Measurements from ENCODE around the gene IDH3G. TPM values are rescaled to one million over a fixed set of nuclear protein-coding genes. Genes with fewer than 3 reads are reported as not detected.

Gene IDH3G
- total and polyA plus RNA-seq, 2 donors (not counting 1 experiment from before 2014, with no cell fraction given) = 62.8 to 122 TPM

DNA sequence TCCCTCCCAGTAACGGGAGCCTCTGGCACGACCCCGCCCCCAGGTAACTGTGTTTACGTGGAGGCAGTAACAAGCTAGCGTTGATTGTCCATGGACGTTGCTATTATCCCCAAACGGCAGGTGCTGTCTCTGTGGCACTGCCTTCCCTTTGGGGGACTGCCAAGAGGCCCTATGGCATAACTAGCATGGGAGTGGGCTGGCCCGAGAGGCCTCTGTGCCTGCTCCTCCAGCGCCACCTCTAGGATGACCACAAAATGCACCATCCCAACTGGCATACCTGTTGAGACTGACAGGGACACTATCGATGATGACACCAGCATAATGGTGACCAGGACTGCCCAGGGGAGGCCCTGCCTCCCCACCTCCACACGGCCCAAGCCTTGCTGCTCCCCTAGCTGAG lies 11.9 kb downstream of the IDH3G start:
- H3K27me3 ChIP-seq (replicated peaks in 1 of 4; ENCODE audit: control extremely low read depth in 1 of 4, control insufficient read depth in 3 of 4, insufficient read depth in 4 of 4, low read length in 3 of 4) = no peaks in the 10 kb centered on the region
- H3K4me1 Mint-ChIP-seq = peaks cover 4% of the 10 kb centered on the region
- H3K4me1 ChIP-seq (ENCODE audit: control insufficient read depth in 2 of 2, insufficient read depth in 2 of 2, low read length in 2 of 2) = no peaks in the 10 kb centered on the region
- H3K79me2 ChIP-seq (ENCODE audit: control insufficient read depth, insufficient read depth, low read length) = no peaks in the 10 kb centered on the region
- intact Hi-C loops (cut with micrococcal nuclease) = no loop called here
- no peak overlapping the region for H3K4me2 ChIP-seq (replicated peaks; ENCODE audit: low read depth, low read length, poor library complexity, severe bottlenecking)
- no peak overlapping the region for H3K27ac ChIP-seq (ENCODE audit: low read length in 2 of 2)
- POLR2A ChIA-PET = no interaction called here
- ATAC-seq (ENCODE audit: low read depth) = no peak
- no peak overlapping the region for H3K9ac ChIP-seq (ENCODE audit: low read length)
- WGBS (ENCODE audit: insufficient coverage) = 94% methylated on average over 6 of the region's 11 CpGs
- no peak overlapping the region for H3K4me3 Mint-ChIP-seq
- peaks cover 7% of the 10 kb centered on the region for H3K27me3 Mint-ChIP-seq
- peaks cover 0 to 12% of the 10 kb centered on the region in 2 experiments for H3K36me3 ChIP-seq (replicated peaks in 1 of 2; ENCODE audit: control extremely low read depth in 1 of 2, control insufficient read depth in 1 of 2, extremely low read depth in 1 of 2, insufficient read depth in 2 of 2, low read length in 1 of 2)
- DNase-seq = no peak
- H3K9me3 Mint-ChIP-seq (ENCODE audit: insufficient read depth) = no peaks in the 10 kb centered on the region
- no peak overlapping the region for H3K27ac Mint-ChIP-seq
- H3K9me3 ChIP-seq (ENCODE audit: control extremely low read depth in 1 of 3, control insufficient read depth in 2 of 3, insufficient read depth in 1 of 3, low read length in 2 of 3) = no peaks in the 10 kb centered on the region
- TF ChIP-seq EZH2 (IDR thresholded peaks at IDR 0.05; ENCODE audit: borderline replicate concordance, insufficient read depth, low read depth, low read length, poor library complexity, severe bottlenecking) = no peak
- no peak overlapping the region for H2AFZ ChIP-seq (ENCODE audit: insufficient read depth, low read depth, low read length, poor library complexity, severe bottlenecking)
- CTCF ChIA-PET = no interaction called here
- no peak overlapping the region for H3K4me3 ChIP-seq (ENCODE audit: control extremely low read depth in 1 of 5, extremely low read depth in 1 of 5, insufficient read depth in 1 of 5, low read depth in 2 of 5, low read length in 4 of 5)
- no peaks in the 10 kb centered on the region for H4K20me1 ChIP-seq (ENCODE audit: control insufficient read depth, insufficient read depth, low read length, poor library complexity, severe bottlenecking)

DNA sequence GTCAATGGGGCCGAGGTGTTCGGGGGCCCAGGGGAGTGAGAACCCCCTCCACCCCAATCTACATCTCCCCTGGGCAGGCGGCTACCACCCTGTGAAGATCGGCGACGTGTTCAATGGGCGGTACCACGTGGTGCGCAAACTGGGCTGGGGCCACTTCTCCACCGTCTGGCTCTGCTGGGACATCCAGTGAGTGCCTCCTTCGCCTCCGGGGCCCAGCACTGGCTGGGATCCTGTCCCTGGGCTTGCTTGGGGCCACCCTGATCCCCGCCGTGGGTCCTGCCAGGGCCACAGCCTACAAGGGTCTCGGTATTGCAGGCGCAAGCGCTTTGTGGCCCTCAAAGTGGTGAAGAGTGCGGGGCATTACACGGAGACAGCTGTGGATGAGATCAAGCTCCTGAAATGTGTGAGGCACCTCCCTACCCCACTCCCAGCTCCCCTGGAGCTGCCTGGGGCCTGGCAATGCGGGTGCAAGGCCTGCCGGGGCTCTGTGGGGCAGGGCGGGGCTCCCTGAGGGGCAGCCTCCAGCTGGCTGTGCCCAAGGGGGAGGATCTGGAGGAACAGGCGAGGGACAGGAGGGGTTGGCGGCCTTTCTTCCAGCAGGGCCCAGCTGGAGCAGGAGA lies 12.6 kb downstream of the IDH3G start:
- H2AFZ ChIP-seq (ENCODE audit: insufficient read depth, low read depth, low read length, poor library complexity, severe bottlenecking) = no peak overlapping the region
- Mint-ChIP-seq H3K27me3 (peaks cover 7% of the 10 kb centered on the region), H3K27ac (no peak overlapping the region), H3K4me1 (peaks cover 4% of the 10 kb centered on the region), H3K4me3 (no peak overlapping the region), H3K9me3 (ENCODE audit: insufficient read depth) (no peaks in the 10 kb centered on the region)
- TF ChIP-seq, protein P1, sequence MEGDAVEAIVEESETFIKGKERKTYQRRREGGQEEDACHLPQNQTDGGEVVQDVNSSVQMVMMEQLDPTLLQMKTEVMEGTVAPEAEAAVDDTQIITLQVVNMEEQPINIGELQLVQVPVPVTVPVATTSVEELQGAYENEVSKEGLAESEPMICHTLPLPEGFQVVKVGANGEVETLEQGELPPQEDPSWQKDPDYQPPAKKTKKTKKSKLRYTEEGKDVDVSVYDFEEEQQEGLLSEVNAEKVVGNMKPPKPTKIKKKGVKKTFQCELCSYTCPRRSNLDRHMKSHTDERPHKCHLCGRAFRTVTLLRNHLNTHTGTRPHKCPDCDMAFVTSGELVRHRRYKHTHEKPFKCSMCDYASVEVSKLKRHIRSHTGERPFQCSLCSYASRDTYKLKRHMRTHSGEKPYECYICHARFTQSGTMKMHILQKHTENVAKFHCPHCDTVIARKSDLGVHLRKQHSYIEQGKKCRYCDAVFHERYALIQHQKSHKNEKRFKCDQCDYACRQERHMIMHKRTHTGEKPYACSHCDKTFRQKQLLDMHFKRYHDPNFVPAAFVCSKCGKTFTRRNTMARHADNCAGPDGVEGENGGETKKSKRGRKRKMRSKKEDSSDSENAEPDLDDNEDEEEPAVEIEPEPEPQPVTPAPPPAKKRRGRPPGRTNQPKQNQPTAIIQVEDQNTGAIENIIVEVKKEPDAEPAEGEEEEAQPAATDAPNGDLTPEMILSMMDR (IDR thresholded peaks at IDR 0.05) = no peak
- TF ChIP-seq EZH2 (IDR thresholded peaks at IDR 0.05; ENCODE audit: borderline replicate concordance, insufficient read depth, low read depth, low read length, poor library complexity, severe bottlenecking) = no peak
- no peak overlapping the region for H3K27ac ChIP-seq (ENCODE audit: low read length in 2 of 2)
- ChIA-PET POLR2A (no interaction called here), CTCF (no interaction called here)
- peaks cover 0 to 2% (median 0%) of the 10 kb centered on the region in 4 experiments for H3K27me3 ChIP-seq (replicated peaks in 1 of 4; ENCODE audit: control extremely low read depth in 1 of 4, control insufficient read depth in 3 of 4, insufficient read depth in 4 of 4, low read length in 3 of 4)
- no peak overlapping the region for H3K9ac ChIP-seq (ENCODE audit: low read length)
- H3K4me1 ChIP-seq (ENCODE audit: control insufficient read depth in 2 of 2, insufficient read depth in 2 of 2, low read length in 2 of 2) = no peaks in the 10 kb centered on the region
- peaks cover 0 to 10% of the 10 kb centered on the region in 2 experiments for H3K36me3 ChIP-seq (replicated peaks in 1 of 2; ENCODE audit: control extremely low read depth in 1 of 2, control insufficient read depth in 1 of 2, extremely low read depth in 1 of 2, insufficient read depth in 2 of 2, low read length in 1 of 2)
- H4K20me1 ChIP-seq (ENCODE audit: control insufficient read depth, insufficient read depth, low read length, poor library complexity, severe bottlenecking) = no peaks in the 10 kb centered on the region
- H3K4me2 ChIP-seq (replicated peaks; ENCODE audit: low read depth, low read length, poor library complexity, severe bottlenecking) = no peak overlapping the region
- ATAC-seq (ENCODE audit: low read depth) = no peak
- no peaks in the 10 kb centered on the region for H3K9me3 ChIP-seq (ENCODE audit: control extremely low read depth in 1 of 3, control insufficient read depth in 2 of 3, insufficient read depth in 1 of 3, low read length in 2 of 3)
- intact Hi-C loops (cut with micrococcal nuclease) = no loop called here
- DNase-seq = no peak
- no peaks in the 10 kb centered on the region for H3K79me2 ChIP-seq (ENCODE audit: control insufficient read depth, insufficient read depth, low read length)
- no peak overlapping the region for H3K4me3 ChIP-seq (ENCODE audit: control extremely low read depth in 1 of 5, extremely low read depth in 1 of 5, insufficient read depth in 1 of 5, low read depth in 2 of 5, low read length in 4 of 5)
- 86% methylated on average over 13 of the region's 24 CpGs for WGBS (ENCODE audit: insufficient coverage)
